BJ (cell line): ENCODE measurements around the gene CHRNA3. TPM values are rescaled to one million over a fixed set of nuclear protein-coding genes. Genes with fewer than 3 reads are reported as not detected.

ENCODE experiments used
- CTCF ChIA-PET: fragments of 350-600 bp; formaldehyde crosslinking; extraction: SDS; loops from one replicate; lab custom pipeline; 2021; ENCODE audit warnings: antibody characterized with exemption, inconsistent platforms; lab: Yijun Ruan, JAX
- POLR2A ChIA-PET: fragments of 300-600 bp; sonication (Branson Sonifier 250); formaldehyde crosslinking; extraction: SDS; loops from one replicate; lab custom pipeline; 2021; ENCODE audit warnings: antibody characterized with exemption; lab: Charles Lee
- DNase-seq: peaks from one replicate; pipeline ENCODE4 v3.0.0-alpha.2; 2011; ENCODE audit warnings: low read depth
- H3K27me3 ChIP-seq: 2 replicates; pipeline ENCODE4 v1.6.0; 2011; ENCODE audit warnings: low read length; ENCODE audit not compliant: control insufficient read depth, insufficient read depth
- H3K36me3 ChIP-seq: 2 replicates; pipeline ENCODE4 v1.5.1; 2011; ENCODE audit warnings: low read length; ENCODE audit not compliant: control insufficient read depth, insufficient read depth
- H3K4me3 ChIP-seq: 2 replicates; pipeline ENCODE4 v1.5.1; 2011; ENCODE audit warnings: low read depth, mild to moderate bottlenecking, control low read depth, low read length
- CTCF ChIP-seq: IDR thresholded peaks from 2 replicates; pipeline ENCODE4 v1.5.1; 2011; ENCODE audit warnings: low read depth, mild to moderate bottlenecking, control low read depth, inconsistent platforms, low read length, moderate library complexity; ENCODE audit not compliant: insufficient read depth
- polyA plus RNA-seq: library from polyadenylated mRNA; depleted of rRNA; stranded (reverse); fragments of >200 nt; gene quantifications from 2 replicates; pipeline ENCODE4 v1.2.3, GENCODE V29; 2011

CHRNA3 gene
- polyA plus RNA-seq, 1 experiment: not detected

- H3K4me3 ChIP-seq: no peak overlapping the region
- no peak for TF ChIP-seq CTCF
- no peak for DNase-seq
- H3K27me3 ChIP-seq: peaks cover 4% of the 10 kb centered on the region
- ChIA-PET POLR2A (no interaction called here), CTCF (interaction anchor here (1.0 to 1.8 kb wide), 2 partner anchors 14 to 58 kb away, joined by 4 to 6 read pairs; no protein-coding TSS in a partner anchor)
- H3K36me3 ChIP-seq: no peaks in the 10 kb centered on the region
Observed at GRCh38 chr15:78651930-78652615, 31.3 kb upstream of the CHRNA3 start.

- no peak for DNase-seq
- ChIA-PET POLR2A (no interaction called here), CTCF (interaction anchor here (1.0 kb wide), 1 partner anchor 59 kb away, joined by 4 read pairs; no protein-coding TSS in a partner anchor)
- no peak overlapping the region for H3K4me3 ChIP-seq
- H3K36me3 ChIP-seq: no peaks in the 10 kb centered on the region
- peaks cover 2% of the 10 kb centered on the region for H3K27me3 ChIP-seq
- no peak for TF ChIP-seq CTCF
Observed at GRCh38 chr15:78651007-78651406, 30.2 kb upstream of the CHRNA3 start.

- POLR2A ChIA-PET: no interaction called here
- H3K27me3 ChIP-seq: peaks cover 2% of the 10 kb centered on the region
- CTCF ChIA-PET: no interaction called here
- no peaks in the 10 kb centered on the region for H3K36me3 ChIP-seq
- no peak for TF ChIP-seq CTCF
- no peak for DNase-seq
- H3K4me3 ChIP-seq: no peak overlapping the region
Observed at GRCh38 chr15:78650022-78650421, 29.2 kb upstream of the CHRNA3 start.

GRCh38 chr15:78645009-78645408 is 24.2 kb upstream of the CHRNA3 start:
- Histone ChIP-seq H3K36me3 (no peaks in the 10 kb centered on the region), H3K27me3 (peaks cover 14% of the 10 kb centered on the region), H3K4me3 (no peak overlapping the region)
- ChIA-PET CTCF (interaction anchor here (0.7 kb wide), 1 partner anchor 11 kb away, joined by 3 read pairs; no protein-coding TSS in a partner anchor), POLR2A (no interaction called here)
- no peak for DNase-seq
- no peak for TF ChIP-seq CTCF

- no peak overlapping the region for H3K4me3 ChIP-seq
- peaks cover 14% of the 10 kb centered on the region for H3K27me3 ChIP-seq
- no peak for TF ChIP-seq CTCF
- H3K36me3 ChIP-seq: no peaks in the 10 kb centered on the region
- ChIA-PET POLR2A (no interaction called here), CTCF (no interaction called here)
- no peak for DNase-seq
Observed at GRCh38 chr15:78642331-78642730, 21.5 kb upstream of the CHRNA3 start.
